Measurements from ENCODE around the gene ABCB8. TPM values are rescaled to one million over a fixed set of nuclear protein-coding genes. Genes with fewer than 3 reads are reported as not detected.

The ABCB8 gene
- total and polyA plus RNA-seq, 9 of the 15 experiments (the other 6 are each of a cell fraction or from before 2014, with no cell fraction given) = 7.6 to 106 (median 36.3) TPM

DNA sequence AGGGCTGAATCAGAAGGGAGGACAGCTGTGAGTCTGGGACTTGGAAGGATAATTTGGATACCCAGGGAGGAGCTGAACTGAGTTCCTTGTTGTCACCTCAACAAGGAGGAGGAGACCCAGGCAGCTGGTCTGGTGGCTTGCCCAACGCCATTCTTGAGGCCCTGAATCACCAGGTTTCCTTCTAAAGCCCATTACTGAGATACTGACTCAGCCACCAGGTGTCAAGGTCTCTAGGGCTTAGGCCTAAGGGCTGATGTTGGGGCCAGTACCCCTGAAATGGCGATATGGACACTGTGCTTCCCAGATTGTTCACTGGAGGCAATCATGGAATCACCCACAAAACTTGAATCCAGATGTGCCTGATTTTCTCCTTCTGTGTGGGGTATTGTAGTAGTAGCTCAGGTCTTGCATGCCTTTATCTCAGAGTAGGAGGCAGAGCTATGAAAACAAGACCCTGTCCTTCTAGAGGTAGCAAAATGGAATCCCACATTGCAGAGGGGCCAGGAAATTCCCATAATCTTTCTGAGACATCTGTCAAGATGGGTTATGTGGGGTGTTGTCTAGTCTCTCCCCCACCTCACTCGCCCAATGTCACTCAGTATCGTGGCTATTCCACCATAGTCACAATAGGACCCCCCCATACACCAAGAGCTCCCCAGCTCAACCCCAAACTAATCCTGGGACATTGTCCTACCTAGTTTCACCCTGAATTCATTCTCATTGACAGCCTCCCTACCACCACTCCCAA is 2.2 kb upstream of the ABCB8 start (continued):
- TF ChIP-seq, protein P1, sequence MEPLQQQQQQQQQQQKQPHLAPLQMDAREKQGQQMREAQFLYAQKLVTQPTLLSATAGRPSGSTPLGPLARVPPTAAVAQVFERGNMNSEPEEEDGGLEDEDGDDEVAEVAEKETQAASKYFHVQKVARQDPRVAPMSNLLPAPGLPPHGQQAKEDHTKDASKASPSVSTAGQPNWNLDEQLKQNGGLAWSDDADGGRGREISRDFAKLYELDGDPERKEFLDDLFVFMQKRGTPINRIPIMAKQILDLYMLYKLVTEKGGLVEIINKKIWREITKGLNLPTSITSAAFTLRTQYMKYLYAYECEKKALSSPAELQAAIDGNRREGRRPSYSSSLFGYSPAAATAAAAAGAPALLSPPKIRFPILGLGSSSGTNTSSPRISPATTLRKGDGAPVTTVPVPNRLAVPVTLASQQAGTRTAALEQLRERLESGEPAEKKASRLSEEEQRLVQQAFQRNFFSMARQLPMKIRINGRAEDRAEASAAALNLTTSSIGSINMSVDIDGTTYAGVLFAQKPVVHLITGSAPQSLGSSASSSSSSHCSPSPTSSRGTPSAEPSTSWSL (CRISPR knock-in tag; IDR thresholded peaks at IDR 0.05; ENCODE audit: borderline replicate concordance) = no peak
- TF ChIP-seq E2F3 (CRISPR knock-in tag; IDR thresholded peaks at IDR 0.05) (no peak), NCOA2 (IDR thresholded peaks at IDR 0.05; ENCODE audit: partially characterized antibody in 2 of 2) (no peak), RCOR1 (IDR thresholded peaks at IDR 0.05; ENCODE audit: borderline replicate concordance in 1 of 2, low read depth in 2 of 2, low read length in 2 of 2) (no peak), YBX1 (IDR thresholded peaks at IDR 0.05) (no peak), HDAC2 (IDR thresholded peaks at IDR 0.05) (no peak), CCNT2 (IDR thresholded peaks at IDR 0.05; ENCODE audit: borderline replicate concordance, extremely low read depth, insufficient read length, low read depth, low read length) (no peak), NR1H2 (CRISPR knock-in tag; IDR thresholded peaks at IDR 0.05) (no peak), CBFA2T2 (conservative IDR thresholded peaks at IDR 0.05) (peak; percentile 60), FOXM1 (IDR thresholded peaks at IDR 0.05; ENCODE audit: low read depth) (no peak), FOXM1 (CRISPR knock-in tag; IDR thresholded peaks at IDR 0.05; ENCODE audit: low read depth) (0 out of 2 replicates have a peak, but pooled peaks have one; percentile 64), COPS2 (conservative IDR thresholded peaks at IDR 0.05) (no peak)
- TF ChIP-seq, protein P2, sequence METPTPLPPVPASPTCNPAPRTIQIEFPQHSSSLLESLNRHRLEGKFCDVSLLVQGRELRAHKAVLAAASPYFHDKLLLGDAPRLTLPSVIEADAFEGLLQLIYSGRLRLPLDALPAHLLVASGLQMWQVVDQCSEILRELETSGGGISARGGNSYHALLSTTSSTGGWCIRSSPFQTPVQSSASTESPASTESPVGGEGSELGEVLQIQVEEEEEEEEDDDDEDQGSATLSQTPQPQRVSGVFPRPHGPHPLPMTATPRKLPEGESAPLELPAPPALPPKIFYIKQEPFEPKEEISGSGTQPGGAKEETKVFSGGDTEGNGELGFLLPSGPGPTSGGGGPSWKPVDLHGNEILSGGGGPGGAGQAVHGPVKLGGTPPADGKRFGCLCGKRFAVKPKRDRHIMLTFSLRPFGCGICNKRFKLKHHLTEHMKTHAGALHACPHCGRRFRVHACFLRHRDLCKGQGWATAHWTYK (CRISPR knock-in tag; IDR thresholded peaks at IDR 0.05) = no peak
- TF ChIP-seq, protein P3, sequence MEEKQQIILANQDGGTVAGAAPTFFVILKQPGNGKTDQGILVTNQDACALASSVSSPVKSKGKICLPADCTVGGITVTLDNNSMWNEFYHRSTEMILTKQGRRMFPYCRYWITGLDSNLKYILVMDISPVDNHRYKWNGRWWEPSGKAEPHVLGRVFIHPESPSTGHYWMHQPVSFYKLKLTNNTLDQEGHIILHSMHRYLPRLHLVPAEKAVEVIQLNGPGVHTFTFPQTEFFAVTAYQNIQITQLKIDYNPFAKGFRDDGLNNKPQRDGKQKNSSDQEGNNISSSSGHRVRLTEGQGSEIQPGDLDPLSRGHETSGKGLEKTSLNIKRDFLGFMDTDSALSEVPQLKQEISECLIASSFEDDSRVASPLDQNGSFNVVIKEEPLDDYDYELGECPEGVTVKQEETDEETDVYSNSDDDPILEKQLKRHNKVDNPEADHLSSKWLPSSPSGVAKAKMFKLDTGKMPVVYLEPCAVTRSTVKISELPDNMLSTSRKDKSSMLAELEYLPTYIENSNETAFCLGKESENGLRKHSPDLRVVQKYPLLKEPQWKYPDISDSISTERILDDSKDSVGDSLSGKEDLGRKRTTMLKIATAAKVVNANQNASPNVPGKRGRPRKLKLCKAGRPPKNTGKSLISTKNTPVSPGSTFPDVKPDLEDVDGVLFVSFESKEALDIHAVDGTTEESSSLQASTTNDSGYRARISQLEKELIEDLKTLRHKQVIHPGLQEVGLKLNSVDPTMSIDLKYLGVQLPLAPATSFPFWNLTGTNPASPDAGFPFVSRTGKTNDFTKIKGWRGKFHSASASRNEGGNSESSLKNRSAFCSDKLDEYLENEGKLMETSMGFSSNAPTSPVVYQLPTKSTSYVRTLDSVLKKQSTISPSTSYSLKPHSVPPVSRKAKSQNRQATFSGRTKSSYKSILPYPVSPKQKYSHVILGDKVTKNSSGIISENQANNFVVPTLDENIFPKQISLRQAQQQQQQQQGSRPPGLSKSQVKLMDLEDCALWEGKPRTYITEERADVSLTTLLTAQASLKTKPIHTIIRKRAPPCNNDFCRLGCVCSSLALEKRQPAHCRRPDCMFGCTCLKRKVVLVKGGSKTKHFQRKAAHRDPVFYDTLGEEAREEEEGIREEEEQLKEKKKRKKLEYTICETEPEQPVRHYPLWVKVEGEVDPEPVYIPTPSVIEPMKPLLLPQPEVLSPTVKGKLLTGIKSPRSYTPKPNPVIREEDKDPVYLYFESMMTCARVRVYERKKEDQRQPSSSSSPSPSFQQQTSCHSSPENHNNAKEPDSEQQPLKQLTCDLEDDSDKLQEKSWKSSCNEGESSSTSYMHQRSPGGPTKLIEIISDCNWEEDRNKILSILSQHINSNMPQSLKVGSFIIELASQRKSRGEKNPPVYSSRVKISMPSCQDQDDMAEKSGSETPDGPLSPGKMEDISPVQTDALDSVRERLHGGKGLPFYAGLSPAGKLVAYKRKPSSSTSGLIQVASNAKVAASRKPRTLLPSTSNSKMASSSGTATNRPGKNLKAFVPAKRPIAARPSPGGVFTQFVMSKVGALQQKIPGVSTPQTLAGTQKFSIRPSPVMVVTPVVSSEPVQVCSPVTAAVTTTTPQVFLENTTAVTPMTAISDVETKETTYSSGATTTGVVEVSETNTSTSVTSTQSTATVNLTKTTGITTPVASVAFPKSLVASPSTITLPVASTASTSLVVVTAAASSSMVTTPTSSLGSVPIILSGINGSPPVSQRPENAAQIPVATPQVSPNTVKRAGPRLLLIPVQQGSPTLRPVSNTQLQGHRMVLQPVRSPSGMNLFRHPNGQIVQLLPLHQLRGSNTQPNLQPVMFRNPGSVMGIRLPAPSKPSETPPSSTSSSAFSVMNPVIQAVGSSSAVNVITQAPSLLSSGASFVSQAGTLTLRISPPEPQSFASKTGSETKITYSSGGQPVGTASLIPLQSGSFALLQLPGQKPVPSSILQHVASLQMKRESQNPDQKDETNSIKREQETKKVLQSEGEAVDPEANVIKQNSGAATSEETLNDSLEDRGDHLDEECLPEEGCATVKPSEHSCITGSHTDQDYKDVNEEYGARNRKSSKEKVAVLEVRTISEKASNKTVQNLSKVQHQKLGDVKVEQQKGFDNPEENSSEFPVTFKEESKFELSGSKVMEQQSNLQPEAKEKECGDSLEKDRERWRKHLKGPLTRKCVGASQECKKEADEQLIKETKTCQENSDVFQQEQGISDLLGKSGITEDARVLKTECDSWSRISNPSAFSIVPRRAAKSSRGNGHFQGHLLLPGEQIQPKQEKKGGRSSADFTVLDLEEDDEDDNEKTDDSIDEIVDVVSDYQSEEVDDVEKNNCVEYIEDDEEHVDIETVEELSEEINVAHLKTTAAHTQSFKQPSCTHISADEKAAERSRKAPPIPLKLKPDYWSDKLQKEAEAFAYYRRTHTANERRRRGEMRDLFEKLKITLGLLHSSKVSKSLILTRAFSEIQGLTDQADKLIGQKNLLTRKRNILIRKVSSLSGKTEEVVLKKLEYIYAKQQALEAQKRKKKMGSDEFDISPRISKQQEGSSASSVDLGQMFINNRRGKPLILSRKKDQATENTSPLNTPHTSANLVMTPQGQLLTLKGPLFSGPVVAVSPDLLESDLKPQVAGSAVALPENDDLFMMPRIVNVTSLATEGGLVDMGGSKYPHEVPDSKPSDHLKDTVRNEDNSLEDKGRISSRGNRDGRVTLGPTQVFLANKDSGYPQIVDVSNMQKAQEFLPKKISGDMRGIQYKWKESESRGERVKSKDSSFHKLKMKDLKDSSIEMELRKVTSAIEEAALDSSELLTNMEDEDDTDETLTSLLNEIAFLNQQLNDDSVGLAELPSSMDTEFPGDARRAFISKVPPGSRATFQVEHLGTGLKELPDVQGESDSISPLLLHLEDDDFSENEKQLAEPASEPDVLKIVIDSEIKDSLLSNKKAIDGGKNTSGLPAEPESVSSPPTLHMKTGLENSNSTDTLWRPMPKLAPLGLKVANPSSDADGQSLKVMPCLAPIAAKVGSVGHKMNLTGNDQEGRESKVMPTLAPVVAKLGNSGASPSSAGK (IDR thresholded peaks at IDR 0.05) = no peak

All from K562 (cell line).